ENCODE results near the gene MGMT. TPM values are rescaled to one million over a fixed set of nuclear protein-coding genes. Genes with fewer than 3 reads are reported as not detected.

Gene MGMT
- total and polyA plus RNA-seq, 2 donors (not counting 3 experiments of a cell fraction or from before 2014, with no cell fraction given), result 15.0 to 15.2 TPM

DNA sequence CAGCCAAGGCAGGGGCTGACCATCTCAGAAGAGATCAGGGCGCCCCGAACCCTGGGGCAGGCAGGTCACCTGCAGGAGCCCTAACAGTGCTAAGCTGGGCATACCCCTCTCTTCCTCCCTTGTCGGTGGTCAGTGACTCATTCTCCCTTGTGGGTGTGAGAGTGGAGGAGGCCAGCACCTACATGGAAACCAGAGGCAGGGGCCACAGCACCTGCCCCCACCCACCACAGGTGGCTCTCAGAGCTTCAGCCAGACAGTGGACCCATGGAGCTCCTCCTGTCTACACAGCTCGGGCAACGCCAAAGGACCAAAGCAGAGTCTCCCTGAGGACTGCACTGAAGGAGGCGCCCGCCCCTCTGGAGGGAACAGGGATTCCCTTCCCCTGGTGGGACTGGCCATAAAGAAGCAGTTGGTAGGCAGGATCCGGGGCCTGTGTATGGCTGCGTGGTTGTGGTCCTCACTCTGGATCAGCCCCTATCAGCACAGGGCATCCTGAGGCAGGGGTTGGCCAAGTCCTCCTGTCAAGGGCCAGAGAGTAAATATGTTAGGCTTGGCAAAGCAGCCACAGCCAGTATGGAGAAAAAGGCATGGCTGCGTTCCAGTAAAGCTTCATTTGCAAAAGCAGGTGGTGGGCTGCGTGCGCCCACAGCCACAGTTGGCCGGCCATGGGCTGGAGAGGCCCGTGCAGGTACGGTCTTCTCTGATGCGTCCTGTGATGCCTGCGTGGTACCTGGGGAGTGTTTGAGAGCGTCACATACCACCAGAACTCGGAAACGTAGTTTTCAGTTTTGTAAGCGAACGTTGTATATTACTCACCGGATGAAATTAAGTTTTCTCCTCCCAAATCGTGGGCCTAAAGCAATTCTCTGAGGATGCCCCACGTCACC, 298.9 kb downstream of the MGMT start:
- H3K36me3 ChIP-seq (ENCODE audit: control insufficient read depth in 2 of 2, extremely low read depth in 1 of 2, insufficient read depth in 2 of 2, low read length in 2 of 2), result no peaks in the 10 kb centered on the region
- H3K27me3 ChIP-seq (ENCODE audit: control insufficient read depth in 2 of 2, insufficient read depth in 2 of 2, low read length in 2 of 2), result no peaks in the 10 kb centered on the region
- H4K20me1 ChIP-seq (replicated peaks; ENCODE audit: control insufficient read depth, extremely low read depth, insufficient read depth, low read length), result no peaks in the 10 kb centered on the region
- no peak overlapping the region for H3K27ac ChIP-seq (ENCODE audit: insufficient read depth, low read depth, low read length)
- H3K4me2 ChIP-seq (ENCODE audit: insufficient read depth, low read length), result no peak overlapping the region
- H3K9ac ChIP-seq (replicated peaks; ENCODE audit: extremely low read depth, insufficient read depth, low read length), result no peak overlapping the region
- BruUV-seq (replicated peaks), result no TSS peak
- H3K4me3 ChIP-seq (replicated peaks in 1 of 3; ENCODE audit: insufficient read depth in 1 of 3, low read depth in 1 of 3, low read length in 3 of 3), result no peak overlapping the region
- no peak for DNase-seq (ENCODE audit: low read depth, low spot score)
- H3K9me3 ChIP-seq (replicated peaks; ENCODE audit: control insufficient read depth, insufficient read depth, low read length), result no peaks in the 10 kb centered on the region
- H3K9me1 ChIP-seq (replicated peaks; ENCODE audit: control insufficient read depth, extremely low read depth, insufficient read depth, low read length), result no peaks in the 10 kb centered on the region
- no peaks in the 10 kb centered on the region for H3K4me1 ChIP-seq (ENCODE audit: control insufficient read depth, extremely low read depth, insufficient read depth, low read length)
- ChIA-PET CTCF (no interaction called here), POLR2A (no interaction called here)
- H2AFZ ChIP-seq (ENCODE audit: low read depth, low read length), result no peak overlapping the region
- FAIRE-seq, result no peak
- no peak for TF ChIP-seq POLR2AphosphoS5 (IDR thresholded peaks at IDR 0.05; ENCODE audit: insufficient read depth, low read depth, low read length)
- H3K79me2 ChIP-seq (ENCODE audit: control insufficient read depth, insufficient read depth, low read length), result no peaks in the 10 kb centered on the region
- dilution Hi-C loops (cut with MboI; ENCODE audit: extremely low pct_ligation_motif_present, low sequenced_read_pairs), result no loop called here
- intact Hi-C loops (cut with micrococcal nuclease), result no loop called here

GRCh38 chr10:129766611-129767550, 299.8 kb downstream of the MGMT start:
- no peak for FAIRE-seq
- no peaks in the 10 kb centered on the region for H3K9me3 ChIP-seq (replicated peaks; ENCODE audit: control insufficient read depth, insufficient read depth, low read length)
- TF ChIP-seq MAX (IDR thresholded peaks at IDR 0.05; ENCODE audit: insufficient read depth, insufficient read length) (no peak), JUN (IDR thresholded peaks at IDR 0.05; ENCODE audit: borderline replicate concordance, insufficient read depth, insufficient read length, low read depth) (no peak), POLR2A (IDR thresholded peaks at IDR 0.05; ENCODE audit: low read depth, low read length) (no peak), GATA2 (IDR thresholded peaks at IDR 0.05; ENCODE audit: insufficient read depth, insufficient read length, low read depth, low read length) (no peak), EZH2 (IDR thresholded peaks at IDR 0.05; ENCODE audit: borderline replicate concordance, low read depth, low read length, severe bottlenecking) (no peak), POLR2AphosphoS5 (IDR thresholded peaks at IDR 0.05; ENCODE audit: insufficient read depth, low read depth, low read length) (no peak), FOS (IDR thresholded peaks at IDR 0.05; ENCODE audit: borderline replicate concordance, insufficient read depth, low read length) (no peak), MYC (IDR thresholded peaks at IDR 0.05; ENCODE audit: low read depth, low read length) (no peak)
- TF ChIP-seq, protein P1, sequence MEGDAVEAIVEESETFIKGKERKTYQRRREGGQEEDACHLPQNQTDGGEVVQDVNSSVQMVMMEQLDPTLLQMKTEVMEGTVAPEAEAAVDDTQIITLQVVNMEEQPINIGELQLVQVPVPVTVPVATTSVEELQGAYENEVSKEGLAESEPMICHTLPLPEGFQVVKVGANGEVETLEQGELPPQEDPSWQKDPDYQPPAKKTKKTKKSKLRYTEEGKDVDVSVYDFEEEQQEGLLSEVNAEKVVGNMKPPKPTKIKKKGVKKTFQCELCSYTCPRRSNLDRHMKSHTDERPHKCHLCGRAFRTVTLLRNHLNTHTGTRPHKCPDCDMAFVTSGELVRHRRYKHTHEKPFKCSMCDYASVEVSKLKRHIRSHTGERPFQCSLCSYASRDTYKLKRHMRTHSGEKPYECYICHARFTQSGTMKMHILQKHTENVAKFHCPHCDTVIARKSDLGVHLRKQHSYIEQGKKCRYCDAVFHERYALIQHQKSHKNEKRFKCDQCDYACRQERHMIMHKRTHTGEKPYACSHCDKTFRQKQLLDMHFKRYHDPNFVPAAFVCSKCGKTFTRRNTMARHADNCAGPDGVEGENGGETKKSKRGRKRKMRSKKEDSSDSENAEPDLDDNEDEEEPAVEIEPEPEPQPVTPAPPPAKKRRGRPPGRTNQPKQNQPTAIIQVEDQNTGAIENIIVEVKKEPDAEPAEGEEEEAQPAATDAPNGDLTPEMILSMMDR (IDR thresholded peaks at IDR 0.05; ENCODE audit: extremely low read depth in 1 of 2, insufficient read depth in 1 of 2, low read depth in 1 of 2, low read length in 2 of 2), result no peak

More at GRCh38 chr10:129766611-129767550, 299.8 kb downstream of the MGMT start:
- H3K4me1 ChIP-seq (ENCODE audit: control insufficient read depth, extremely low read depth, insufficient read depth, low read length), result no peaks in the 10 kb centered on the region
- no peak overlapping the region for H3K27ac ChIP-seq (ENCODE audit: insufficient read depth, low read depth, low read length)
- no peaks in the 10 kb centered on the region for H3K79me2 ChIP-seq (ENCODE audit: control insufficient read depth, insufficient read depth, low read length)
- no peak overlapping the region for H2AFZ ChIP-seq (ENCODE audit: low read depth, low read length)
- no peaks in the 10 kb centered on the region for H3K36me3 ChIP-seq (ENCODE audit: control insufficient read depth in 2 of 2, extremely low read depth in 1 of 2, insufficient read depth in 2 of 2, low read length in 2 of 2)
- POLR2A ChIA-PET, result no interaction called here
- H4K20me1 ChIP-seq (replicated peaks; ENCODE audit: control insufficient read depth, extremely low read depth, insufficient read depth, low read length), result no peaks in the 10 kb centered on the region
- H3K9ac ChIP-seq (replicated peaks; ENCODE audit: extremely low read depth, insufficient read depth, low read length), result no peak overlapping the region
- intact Hi-C loops (cut with micrococcal nuclease), result no loop called here
- H3K4me2 ChIP-seq (ENCODE audit: insufficient read depth, low read length), result no peak overlapping the region
- dilution Hi-C loops (cut with MboI; ENCODE audit: extremely low pct_ligation_motif_present, low sequenced_read_pairs), result no loop called here
- no peak for DNase-seq (ENCODE audit: low read depth, low spot score)
- BruUV-seq (replicated peaks), result no TSS peak
- no peak overlapping the region for H3K4me3 ChIP-seq (replicated peaks in 1 of 3; ENCODE audit: insufficient read depth in 1 of 3, low read depth in 1 of 3, low read length in 3 of 3)
- CTCF ChIA-PET, result no interaction called here
- H3K9me1 ChIP-seq (replicated peaks; ENCODE audit: control insufficient read depth, extremely low read depth, insufficient read depth, low read length), result no peaks in the 10 kb centered on the region
- H3K27me3 ChIP-seq (ENCODE audit: control insufficient read depth in 2 of 2, insufficient read depth in 2 of 2, low read length in 2 of 2), result no peaks in the 10 kb centered on the region
